ENCODE results near the gene SEMA6C.
"Not testable (repeated sequence)": the region's sequence is repeated elsewhere in the genome, so short reads cannot be mapped to it uniquely, and the experiment has no call there.

The SEMA6C gene

GRCh38 chr1:151146412-151147131 lies at the start of gene SEMA6C:
SEMA6C (minus strand) TSS chr1:151146631; CDS start chr1:151142621, 4,010 bp downstream.
- peak; percentile 92 for DNase-seq

- not testable (repeated sequence) for DNase-seq
These were observed 48.6 kb upstream of the SEMA6C start for GRCh38 chr1:151194894-151195594.

GRCh38 chr1:151193856-151194255 lies 47.4 kb upstream of the SEMA6C start:
- no peak for DNase-seq

- no peak for DNase-seq
These were observed 46.9 kb upstream of the SEMA6C start for GRCh38 chr1:151193304-151193703.

- no peak for DNase-seq
These were observed 45.6 kb upstream of the SEMA6C start for GRCh38 chr1:151192047-151192446.

GRCh38 chr1:151189637-151190445 lies 43.4 kb upstream of the SEMA6C start, which contains the start of gene VPS72:
VPS72 (minus strand) TSS chr1:151190197; CDS start chr1:151190121, 76 bp downstream.
- peak; percentile 91 for DNase-seq

- DNase-seq, result not testable (repeated sequence)
These were observed 42.2 kb upstream of the SEMA6C start for GRCh38 chr1:151188667-151189066.

GRCh38 chr1:151187205-151187604 lies 40.8 kb upstream of the SEMA6C start:
- DNase-seq, result no peak

- no peak for DNase-seq
These were observed 37.8 kb upstream of the SEMA6C start for GRCh38 chr1:151184211-151184610.

GRCh38 chr1:151176514-151177045 lies 30.1 kb upstream of the SEMA6C start:
- DNase-seq, result no peak

GRCh38 chr1:151175863-151176262 lies 29.4 kb upstream of the SEMA6C start, which contains the start of gene TMOD4:
TMOD4 (minus strand) TSS chr1:151175981; CDS start chr1:151174875, 1,106 bp downstream.
- no peak for DNase-seq

GRCh38 chr1:151175041-151175741 lies 28.8 kb upstream of the SEMA6C start:
- DNase-seq, result no peak

- no peak for DNase-seq
These were observed 24.8 kb upstream of the SEMA6C start for GRCh38 chr1:151171190-151171589.

GRCh38 chr1:151167116-151167515 lies 20.7 kb upstream of the SEMA6C start:
- DNase-seq, result no peak

- no peak for DNase-seq
These were observed 20.1 kb upstream of the SEMA6C start for GRCh38 chr1:151166505-151166956.

GRCh38 chr1:151165738-151166504 lies 19.5 kb upstream of the SEMA6C start, which contains the start of the genes LYSMD1 and SCNM1:
LYSMD1 (minus strand) TSS chr1:151165902; CDS start chr1:151165258, 644 bp downstream.
SCNM1 (plus strand) TSS chr1:151166144; CDS start chr1:151166153, 9 bp downstream.
- peak; percentile 97 for DNase-seq

- peak; percentile 80 for DNase-seq
These were observed 18.9 kb upstream of the SEMA6C start for GRCh38 chr1:151165281-151165737.

GRCh38 chr1:151164732-151165280 lies 18.4 kb upstream of the SEMA6C start:
- no peak for DNase-seq

- DNase-seq, result no peak
These were observed 12.9 kb upstream of the SEMA6C start for GRCh38 chr1:151159373-151159772.

- DNase-seq, result no peak
These were observed 12.4 kb upstream of the SEMA6C start for GRCh38 chr1:151158751-151159251.
